ENCODE results near the gene C11orf58.

DNA sequence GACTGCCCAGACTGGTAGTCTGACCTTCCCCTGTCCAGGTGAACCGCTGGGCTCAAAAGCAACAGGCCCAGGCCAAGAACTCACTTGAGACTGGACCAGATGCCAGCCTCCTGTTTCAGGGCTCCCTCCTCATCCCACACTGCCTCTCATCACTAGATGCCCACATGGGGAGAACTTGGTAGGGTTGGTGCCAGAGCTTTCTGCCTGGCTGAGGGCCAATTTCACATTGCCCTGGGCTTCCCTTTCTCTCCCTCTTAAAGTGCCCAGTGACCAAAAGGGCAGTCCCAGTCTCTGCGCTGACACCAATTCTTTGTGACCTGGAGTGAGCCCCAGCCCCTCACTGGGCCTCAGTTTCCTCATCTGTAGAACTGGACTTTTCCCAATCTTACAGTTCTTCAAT is 41.7 kb downstream of the C11orf58 start:
- TF ChIP-seq CTCF (IDR thresholded peaks at IDR 0.05; ENCODE audit: insufficient read depth, low read length) (no peak), POLR2AphosphoS5 (IDR thresholded peaks at IDR 0.05; ENCODE audit: low read depth) (no peak)
